Inflammatory macrophage treated with lipopolysaccharide for 4 hours (primary cell): ENCODE data around the gene PLBD2.
"Not testable (repeated sequence)": the region's sequence is repeated elsewhere in the genome, so short reads cannot be mapped to it uniquely, and the experiment has no call there.

ENCODE experiments used
- DNase-seq: peaks from one replicate; pipeline ENCODE4 v3.0.0-alpha.2; 2020

PLBD2 gene

DNA sequence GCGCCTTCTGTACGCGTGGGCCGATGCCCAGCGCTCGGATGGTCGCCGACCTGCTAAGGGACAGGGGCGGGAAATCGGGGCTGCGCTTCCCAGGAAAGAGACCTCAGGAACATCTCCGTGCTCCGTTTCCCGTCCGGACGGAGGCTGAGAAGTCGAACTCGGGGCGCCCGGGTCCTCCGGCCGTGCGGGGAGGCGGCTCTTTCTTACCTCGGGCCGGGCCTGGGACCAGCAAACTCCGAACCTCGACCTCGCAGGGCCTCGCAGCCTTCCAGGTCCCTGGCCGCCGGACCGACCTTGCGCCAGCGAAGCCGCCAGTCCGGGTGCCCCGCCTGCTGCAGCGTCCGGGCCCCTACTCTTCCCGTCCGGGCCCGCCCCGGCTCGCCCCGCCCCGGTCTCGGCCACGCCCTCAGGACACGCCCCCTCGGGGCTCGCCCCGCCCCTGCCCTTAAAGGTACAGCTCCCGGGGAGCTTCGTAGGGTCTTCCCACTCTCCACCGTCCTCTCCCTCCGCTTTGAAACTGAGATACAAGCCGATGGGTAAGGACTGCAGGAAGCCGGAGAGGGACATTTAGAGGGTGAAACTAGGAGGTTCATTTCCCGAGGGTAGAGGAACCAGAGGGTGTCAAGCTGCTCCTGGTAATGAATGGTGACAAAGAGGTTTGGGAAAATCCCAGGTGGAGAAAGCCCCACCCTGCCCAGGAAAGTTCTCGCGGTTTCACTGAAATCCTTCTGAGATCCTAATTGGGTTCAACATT, 23.4 kb upstream of the PLBD2 start, which contains the start of gene SLC8B1:
TSS of gene SLC8B1 (minus strand) at position 324 of the 754 bp plus-strand sequence. CDS start 2,231 bp downstream, outside the sequence.
- peak; percentile 86 for DNase-seq

DNA sequence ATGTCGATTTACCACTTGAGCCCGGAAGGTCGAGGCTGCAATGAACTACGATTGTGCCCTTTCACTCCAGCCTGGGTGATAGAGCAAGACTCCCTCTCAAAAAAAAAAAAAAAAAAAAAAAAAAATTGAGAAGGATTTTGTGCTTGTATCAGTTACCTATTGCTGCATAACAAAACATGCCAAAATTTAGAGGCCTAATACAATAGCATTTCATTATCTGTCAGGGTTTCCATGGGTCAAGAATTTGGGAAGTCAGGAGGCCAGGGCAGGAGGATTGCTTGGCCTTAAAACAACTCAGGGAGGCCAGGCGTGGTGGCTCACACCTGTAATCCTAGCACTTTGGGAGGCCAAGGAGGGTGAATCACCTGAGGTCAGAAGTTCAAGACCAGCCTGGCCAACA, 18.8 kb upstream of the PLBD2 start:
- DNase-seq, result no peak

DNA sequence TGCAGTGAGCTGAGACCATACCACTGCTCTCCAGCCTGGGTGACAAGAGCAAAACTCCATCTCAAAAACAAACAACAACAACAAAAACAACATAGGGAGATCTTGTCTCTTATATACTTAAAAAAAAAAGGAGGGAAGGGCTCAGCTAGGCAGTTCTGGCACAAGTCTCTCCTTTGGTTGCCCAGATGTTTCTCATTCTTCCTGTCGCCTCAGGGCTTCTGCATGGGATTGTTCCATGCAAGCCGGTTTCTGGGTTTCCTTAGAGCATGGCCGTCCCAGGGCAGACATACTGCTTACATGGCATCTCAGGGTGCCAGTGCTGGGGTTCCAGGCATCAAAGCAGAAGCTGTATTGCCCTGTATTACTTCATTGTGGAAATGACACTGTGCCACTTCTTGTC, 18.3 kb upstream of the PLBD2 start:
- DNase-seq, result peak; percentile 22

- peak; percentile 65 for DNase-seq
These were observed 16.9 kb upstream of the PLBD2 start for GRCh38 chr12:113341535-113341934.

DNA sequence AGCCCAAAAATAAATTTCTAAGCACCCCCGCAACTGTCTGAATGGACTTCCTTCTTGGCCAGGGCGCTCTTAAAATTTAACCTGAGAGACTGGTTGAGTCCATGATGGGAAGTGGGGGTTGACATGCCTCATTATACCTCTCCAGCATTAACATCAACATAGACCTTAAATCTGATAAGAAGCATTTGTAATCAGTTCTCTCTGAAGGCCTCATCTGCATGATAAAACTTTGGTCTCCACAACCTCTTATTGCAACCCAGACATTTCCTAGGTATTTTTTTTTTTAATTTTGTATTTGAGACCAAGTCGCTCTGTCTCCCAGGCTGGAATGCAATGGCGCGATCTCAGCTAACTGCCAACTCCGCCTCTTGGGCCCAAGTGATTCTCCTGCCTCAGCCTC, 13.1 kb upstream of the PLBD2 start:
- DNase-seq, result no peak

DNA sequence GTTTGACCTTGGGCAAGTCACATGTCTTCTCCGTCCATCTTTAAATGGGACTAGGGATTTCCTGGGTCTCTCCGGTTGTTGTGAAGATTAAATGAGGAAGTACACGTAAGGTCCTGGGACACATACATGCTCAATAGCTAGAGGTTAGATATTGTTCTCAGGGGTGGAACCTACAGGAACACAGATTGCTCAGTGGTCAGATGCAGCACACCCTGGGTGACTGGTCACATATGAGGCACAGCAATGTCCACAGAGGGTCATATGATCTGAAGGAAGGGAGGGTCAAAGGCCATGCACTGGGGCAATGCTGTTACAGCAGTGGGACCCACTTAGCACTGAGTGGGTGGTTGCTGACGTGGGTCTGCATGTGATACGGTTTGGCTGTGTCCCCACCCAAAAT, 12.0 kb upstream of the PLBD2 start:
- peak; percentile 74 for DNase-seq

- DNase-seq, result no peak
These were observed 11.3 kb upstream of the PLBD2 start for GRCh38 chr12:113347107-113347506.

- no peak for DNase-seq
These were observed 10.5 kb upstream of the PLBD2 start for GRCh38 chr12:113347892-113348291.

GRCh38 chr12:113348849-113349536, 9.4 kb upstream of the PLBD2 start:
- no peak for DNase-seq

DNA sequence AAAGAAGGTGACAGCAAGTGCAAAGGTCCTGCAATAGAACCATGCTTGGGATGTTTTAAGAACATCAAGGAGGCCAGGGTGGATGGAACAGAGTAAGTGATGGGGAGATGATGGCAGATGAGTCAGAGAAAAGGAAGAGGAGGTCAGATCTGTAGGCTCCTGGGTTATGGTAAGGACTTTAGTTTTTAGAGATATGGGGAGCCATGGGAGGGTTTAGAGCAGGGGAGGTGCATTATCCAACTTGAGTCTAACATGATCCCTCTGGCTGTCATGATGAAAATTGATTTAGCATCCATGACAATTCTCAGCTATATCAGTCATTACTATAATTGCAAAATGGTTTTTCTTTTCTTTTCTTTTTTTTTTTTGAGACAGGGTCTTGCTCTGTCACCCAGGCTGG, 7.3 kb upstream of the PLBD2 start:
- no peak for DNase-seq

- not testable (repeated sequence) for DNase-seq
These were observed 4.2 kb upstream of the PLBD2 start for GRCh38 chr12:113354192-113354591.

DNA sequence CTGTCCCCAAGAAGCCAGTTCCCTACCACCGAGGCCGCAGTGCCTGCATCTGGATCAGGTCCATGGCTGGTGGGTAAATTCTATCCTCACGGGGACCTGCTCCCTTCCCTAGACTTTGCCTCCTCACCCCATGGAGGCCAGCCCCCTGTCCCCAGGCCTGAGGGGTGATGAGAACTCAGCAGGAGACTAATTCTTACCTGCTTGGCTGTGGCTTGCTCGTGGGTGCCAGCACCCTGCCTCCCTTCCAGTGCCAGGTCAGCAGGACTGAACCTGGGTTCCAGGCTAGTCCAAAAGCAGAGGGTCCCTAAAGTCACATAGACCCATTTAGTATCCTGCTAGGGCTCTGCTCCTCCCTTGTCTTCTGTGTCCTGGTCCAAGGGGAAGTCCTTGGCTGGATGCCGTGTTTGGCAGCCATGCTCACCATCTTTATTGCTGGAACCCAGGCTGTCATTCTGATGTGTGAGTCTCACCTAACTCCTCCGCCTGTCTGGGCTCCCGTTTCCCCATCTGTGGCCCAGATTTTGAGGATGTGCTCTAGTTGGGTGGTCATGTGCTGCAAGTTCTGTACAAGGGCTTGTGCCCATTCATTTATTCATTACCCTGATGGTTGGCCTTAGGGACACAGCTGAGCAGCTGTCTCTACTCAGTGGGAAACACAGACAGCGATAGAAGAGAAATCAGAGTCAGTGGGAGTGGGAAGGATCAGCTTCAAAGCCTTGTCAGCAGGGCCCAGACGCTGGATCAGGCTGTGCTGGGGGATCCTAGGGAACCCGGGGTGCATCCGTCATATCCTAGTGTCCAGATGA, 949 bp downstream of the PLBD2 start:
- peak; percentile 50 for DNase-seq

- peak; percentile 59 for DNase-seq
These were observed 1.8 kb downstream of the PLBD2 start for GRCh38 chr12:113359939-113360748.

DNA sequence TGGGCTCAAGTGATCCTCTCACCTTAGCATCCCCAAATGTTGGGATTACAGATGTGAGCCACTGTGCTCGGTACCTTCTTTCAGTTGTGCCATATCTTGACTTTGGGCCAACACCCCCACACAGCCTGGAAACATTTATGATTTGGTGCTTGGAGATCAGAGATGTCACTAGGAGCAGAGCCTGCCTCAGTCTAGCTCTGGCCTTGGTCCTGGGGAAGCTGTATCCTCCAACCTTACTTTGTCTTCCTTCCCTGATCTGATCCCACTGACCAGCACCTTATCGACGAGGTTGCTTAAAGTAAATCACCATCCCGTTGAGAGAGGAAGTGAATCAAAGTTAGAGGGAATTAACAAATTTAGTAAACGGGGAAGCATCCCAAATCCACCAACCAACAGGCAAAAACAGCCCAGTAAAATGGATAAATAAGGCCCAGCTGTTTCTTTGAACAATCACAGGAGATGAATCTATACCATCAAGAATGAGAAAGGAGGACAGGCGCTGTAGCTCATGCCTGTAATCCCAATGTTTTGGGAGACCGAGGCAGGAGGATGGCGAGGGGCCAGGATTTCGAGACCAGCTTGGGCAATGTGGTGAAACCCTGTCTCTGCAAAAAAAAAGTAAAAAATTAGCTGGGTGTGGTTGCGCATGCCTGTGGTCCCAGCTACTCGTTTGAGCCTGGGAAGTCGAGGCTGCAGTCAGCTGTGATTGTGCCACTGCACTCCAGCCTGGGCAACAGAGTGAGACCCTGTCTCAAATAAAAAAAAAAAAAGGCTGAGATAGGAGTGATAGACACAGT, 3.4 kb downstream of the PLBD2 start:
- no peak for DNase-seq

- no peak for DNase-seq
These were observed 6.3 kb downstream of the PLBD2 start for GRCh38 chr12:113364698-113365097.

DNA sequence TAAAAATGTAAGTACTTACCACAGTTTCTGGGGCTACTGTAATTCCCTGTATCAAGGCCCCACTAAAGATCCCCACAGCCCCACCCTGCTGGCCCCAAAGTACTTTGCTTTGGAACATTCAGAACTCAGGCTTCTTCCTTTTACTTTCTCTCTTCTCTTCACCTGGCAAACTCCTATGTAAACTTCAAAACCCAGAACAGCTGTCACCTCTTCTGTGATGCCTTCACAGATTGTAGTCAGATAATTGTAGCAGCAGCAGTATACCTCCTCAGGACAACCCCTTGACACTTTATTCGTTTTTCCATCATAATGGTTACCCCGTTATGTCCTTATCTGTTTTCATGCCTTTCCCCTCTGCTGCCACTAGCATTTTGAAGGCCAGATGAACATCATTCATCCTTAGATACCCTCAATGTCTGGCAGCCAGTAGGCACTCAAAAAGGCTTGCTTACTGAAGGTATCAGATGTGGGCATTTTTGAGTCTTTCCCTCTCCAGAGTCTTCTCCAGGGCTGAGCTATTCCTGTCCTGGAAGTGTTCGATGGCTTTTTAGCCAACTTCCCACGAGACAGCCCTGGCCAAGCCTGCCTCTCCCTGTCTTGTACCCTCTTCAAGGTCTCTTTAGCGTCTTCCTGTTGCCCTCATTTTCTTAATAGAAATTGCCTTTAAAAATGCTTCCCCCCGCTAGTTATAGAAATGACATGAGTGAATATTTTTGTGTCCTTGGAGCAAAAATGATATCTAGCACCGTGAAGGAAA, 7.4 kb downstream of the PLBD2 start:
- DNase-seq, result no peak

GRCh38 chr12:113366827-113367226, 8.4 kb downstream of the PLBD2 start:
- no peak for DNase-seq

- peak; percentile 21 for DNase-seq
These were observed 9.9 kb downstream of the PLBD2 start for GRCh38 chr12:113368331-113368730.

GRCh38 chr12:113369391-113369985, 11.1 kb downstream of the PLBD2 start:
- no peak for DNase-seq

DNA sequence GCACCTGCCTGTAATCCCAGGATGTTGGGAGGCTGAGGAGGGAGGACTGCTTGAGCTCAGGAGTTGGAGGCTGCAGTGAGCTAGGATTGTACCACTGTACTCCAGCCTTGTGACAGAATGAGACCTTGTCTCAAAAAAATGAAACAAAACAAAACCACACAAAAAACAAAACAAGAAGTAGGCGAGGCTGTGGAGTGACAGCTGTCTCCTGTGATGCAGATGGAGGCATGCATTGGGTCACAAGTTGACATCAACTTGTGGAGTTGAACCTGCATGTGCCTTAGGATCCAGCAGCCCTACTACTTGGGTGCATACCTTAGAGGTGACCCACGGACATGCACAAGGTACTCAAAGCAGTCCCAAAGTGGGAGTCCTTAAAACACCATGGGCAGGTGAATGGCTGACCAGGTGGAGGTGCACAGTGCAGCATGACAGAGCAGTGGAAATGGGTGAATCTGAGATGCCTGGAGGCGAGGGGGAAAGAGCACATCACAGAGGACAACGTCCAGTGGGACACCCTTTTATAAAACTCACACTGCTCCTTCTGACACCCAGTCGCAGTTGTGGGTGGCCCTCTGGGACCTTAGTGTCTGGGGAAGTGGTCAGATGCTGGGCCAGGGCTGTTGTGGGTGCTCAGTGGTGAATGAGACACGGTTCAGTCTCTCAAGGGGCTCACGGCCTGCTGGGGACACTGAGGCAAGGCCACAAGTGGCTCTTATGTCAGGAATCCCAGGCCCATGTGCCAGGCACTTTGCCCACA, 12.7 kb downstream of the PLBD2 start:
- no peak for DNase-seq
